Esophagus squamous epithelium (tissue), 5 donors: ENCODE data around the gene SLC25A36. TPM values are rescaled to one million over a fixed set of nuclear protein-coding genes. Genes with fewer than 3 reads are reported as not detected.
"Not testable (repeated sequence)": the region's sequence is repeated elsewhere in the genome, so short reads cannot be mapped to it uniquely, and the experiment has no call there.

Source experiments
- DNase-seq: peaks from one replicate; lab custom pipeline; 2025; lab: John Stamatoyannopoulos, UW
- H3K27ac ChIP-seq, 4 donors: fragments of 200-600 bp; sonication (generic); one replicate each; pipeline ENCODE4 v1.5.1; 2016 to 2019; ENCODE audit warnings: mild to moderate bottlenecking in 1 of 4
- H3K27me3 ChIP-seq, 4 donors: fragments of 200-600 bp; sonication (generic); 1 replicate in 3 of 4; 2 replicates in 1 of 4; pipeline versions ENCODE4 v1.5.1 to v1.6.0; 2017 to 2021; ENCODE audit warnings: antibody characterized with exemption in 1 of 4
- H3K36me3 ChIP-seq, 3 donors: fragments of 200-600 bp; sonication (generic); one replicate each; pipeline ENCODE4 v1.5.1; 2016 to 2019
- H3K4me1 ChIP-seq, 3 donors: fragments of 200-600 bp; sonication (generic); one replicate each; pipeline ENCODE4 v1.5.1; 2017 to 2019
- H3K4me3 ChIP-seq, 4 donors: fragments of 200-600 bp; sonication (generic); 1 replicate in 3 of 4; 2 replicates in 1 of 4; pipeline ENCODE4 v1.5.1; 2016 to 2019; ENCODE audit warnings: mild to moderate bottlenecking in 2 of 4, moderate library complexity in 1 of 4
- H3K9me3 ChIP-seq, 3 donors: fragments of 200-600 bp; sonication (generic); one replicate each; pipeline ENCODE4 v1.5.1; 2016 to 2019
- CTCF ChIP-seq, 6 experiments: fragments of 450-650 bp in 4 of 6; fragments of 200-600 bp in 2 of 6; sonication (generic) in 2 of 6; IDR thresholded peaks; one replicate each; pipeline ENCODE4 v1.5.1; 2016 to 2019; ENCODE audit warnings: antibody characterized with exemption in 6 of 6, mild to moderate bottlenecking in 4 of 6, moderate library complexity in 4 of 6
- POLR2A ChIP-seq, 4 donors: fragments of 450-650 bp; IDR thresholded peaks; one replicate each; pipeline ENCODE4 v1.6.1; 2017; ENCODE audit warnings: antibody characterized with exemption in 4 of 4, mild to moderate bottlenecking in 4 of 4, moderate library complexity in 3 of 4
- WGBS, 2 donors: methylation state at CpG; one replicate each; pipeline ENCODE4 v1.1.5; 2018; 5-methylcytosine and 5-hydroxymethylcytosine counted together
- intact Hi-C: fragments of 100-400 bp; cut with DNase I; formaldehyde crosslinking; loops from one replicate; pipeline ENCODE4 v1.15.0; 2022
- total RNA-seq, 4 donors: library from RNA; depleted of rRNA; stranded (reverse); fragments of >200 nt; gene quantifications; one replicate each; pipeline ENCODE4 v1.1.0, GENCODE V29; 2016
- donor health status: DM: yes; HTN: yes; CAD: no.

Gene SLC25A36
- total RNA-seq, 4 donors from 2014 or later = 9.9 to 49.0 (median 22.1) TPM

GRCh38 chr3:141015481-141015880 is 73.8 kb downstream of the SLC25A36 start:
- WGBS, 2 donors = 49 to 63% methylated on average over 3 of the region's 3 CpGs
- H3K4me1 ChIP-seq = peaks cover 0 to 9% (median 0%) of the 10 kb centered on the region in 3 donors
- TF ChIP-seq POLR2A (IDR thresholded peaks at IDR 0.05) (no peak), CTCF (IDR thresholded peaks at IDR 0.05) (no peak)
- H3K36me3 ChIP-seq = no peaks in the 10 kb centered on the region
- DNase-seq = no peak
- intact Hi-C loops = loop anchor here (10.0 kb wide), 2 partner anchors 89 to 169 kb away; no protein-coding TSS in a partner anchor
- no peak overlapping the region for H3K4me3 ChIP-seq
- H3K27me3 ChIP-seq = peaks cover 0 to 22% (median 0%) of the 10 kb centered on the region in 4 donors
- H3K27ac ChIP-seq = no peak overlapping the region
- H3K9me3 ChIP-seq = no peaks in the 10 kb centered on the region

GRCh38 chr3:141017366-141018322 is 76.0 kb downstream of the SLC25A36 start:
- not testable (repeated sequence) for H3K4me1 ChIP-seq

GRCh38 chr3:141019244-141019643 is 77.6 kb downstream of the SLC25A36 start:
- no peaks in the 10 kb centered on the region for H3K36me3 ChIP-seq
- no peaks in the 10 kb centered on the region for H3K9me3 ChIP-seq
- H3K4me1 ChIP-seq = no peaks in the 10 kb centered on the region
- H3K27ac ChIP-seq = no peak overlapping the region
- H3K27me3 ChIP-seq = peaks cover 0 to 4% (median 1%) of the 10 kb centered on the region in 4 donors
- no peak overlapping the region for H3K4me3 ChIP-seq
- 98 to 100% methylated on average over 4 to 6 of the region's 19 CpGs for WGBS, 2 donors
- TF ChIP-seq CTCF (IDR thresholded peaks at IDR 0.05) = no peak
- no peak for TF ChIP-seq POLR2A (IDR thresholded peaks at IDR 0.05)
- DNase-seq = no peak
- intact Hi-C loops = loop anchor here (10.0 kb wide), 2 partner anchors 86 to 166 kb away; no protein-coding TSS in a partner anchor

More at GRCh38 chr3:141017366-141018322, 76.0 kb downstream of the SLC25A36 start:
- 79 to 87% methylated on average over 14 to 21 of the region's 23 CpGs for whole genome bisulfite sequencing, 2 donors
- H3K27me3 ChIP-seq, H3K4me3 ChIP-seq, H3K36me3 ChIP-seq, H3K9me3 ChIP-seq, DNase-seq, H3K27ac ChIP-seq: not testable (repeated sequence)
- intact Hi-C loops = loop anchor here (10.0 kb wide), 2 partner anchors 87 to 167 kb away; no protein-coding TSS in a partner anchor

GRCh38 chr3:141020143-141020830 is 78.7 kb downstream of the SLC25A36 start:
- H3K4me3 ChIP-seq = no peak overlapping the region
- DNase-seq = no peak
- H3K9me3 ChIP-seq = no peaks in the 10 kb centered on the region
- 60 to 74% methylated on average over 5 of the region's 5 CpGs for WGBS, 2 donors
- intact Hi-C loops = no loop called here
- TF ChIP-seq POLR2A (IDR thresholded peaks at IDR 0.05) (no peak), CTCF (IDR thresholded peaks at IDR 0.05) (no peak)
- peaks cover 0 to 4% (median 1%) of the 10 kb centered on the region in 4 donors for H3K27me3 ChIP-seq
- H3K27ac ChIP-seq = no peak overlapping the region
- no peaks in the 10 kb centered on the region for H3K4me1 ChIP-seq
- no peaks in the 10 kb centered on the region for H3K36me3 ChIP-seq

GRCh38 chr3:141021261-141021660 is 79.6 kb downstream of the SLC25A36 start:
- TF ChIP-seq CTCF (IDR thresholded peaks at IDR 0.05) (no peak), POLR2A (IDR thresholded peaks at IDR 0.05) (no peak)
- no peaks in the 10 kb centered on the region for H3K9me3 ChIP-seq
- no peaks in the 10 kb centered on the region for H3K36me3 ChIP-seq
- no peak for DNase-seq
- no peak overlapping the region for H3K27ac ChIP-seq
- WGBS, 2 donors = 81 to 97% methylated on average over 3 to 4 of the region's 4 CpGs
- no peaks in the 10 kb centered on the region for H3K4me1 ChIP-seq
- peaks cover 0 to 4% (median 1%) of the 10 kb centered on the region in 4 donors for H3K27me3 ChIP-seq
- intact Hi-C loops = no loop called here
- no peak overlapping the region for H3K4me3 ChIP-seq

Other genes starting within 250 kb of the SLC25A36 start
- not detected for gene SPSB4, start 109.5 kb downstream of the SLC25A36 start, total RNA-seq